Smooth muscle cell (in vitro differentiated cells): ENCODE results near the gene FAM78A. TPM values are rescaled to one million over a fixed set of nuclear protein-coding genes. Genes with fewer than 3 reads are reported as not detected.

Experiments
- DNase-seq: peaks from one replicate; lab custom pipeline; 2025; ENCODE audit not compliant: unreplicated experiment; lab: John Stamatoyannopoulos, UW
- H2AFZ ChIP-seq: fragments of 200-600 bp; sonication (generic); 2 replicates; pipeline ENCODE4 v1.6.0; 2016; ENCODE audit warnings: antibody characterized with exemption, low read depth, mild to moderate bottlenecking
- H3F3A ChIP-seq: fragments of 200-600 bp; sonication (generic); 2 replicates; pipeline ENCODE4 v1.6.0; 2017; ENCODE audit warnings: antibody characterized with exemption, low read depth
- H3K27ac ChIP-seq: fragments of 200-600 bp; sonication (generic); 2 replicates; pipeline ENCODE4 v1.5.1; 2016; ENCODE audit warnings: low read depth, mild to moderate bottlenecking
- H3K27me3 ChIP-seq: fragments of 200-600 bp; sonication (generic); 2 replicates; pipeline ENCODE4 v1.6.1; 2016; ENCODE audit warnings: low read depth, mild to moderate bottlenecking
- H3K36me3 ChIP-seq: fragments of 200-600 bp; sonication (generic); 2 replicates; pipeline ENCODE4 v1.5.1; 2016; ENCODE audit warnings: low read depth
- H3K4me1 ChIP-seq: fragments of 200-600 bp; sonication (generic); 2 replicates; pipeline ENCODE4 v1.5.1; 2016; ENCODE audit warnings: low read depth
- H3K4me2 ChIP-seq: fragments of 200-600 bp; sonication (generic); 2 replicates; pipeline ENCODE4 v1.6.0; 2016; ENCODE audit warnings: mild to moderate bottlenecking
- H3K4me3 ChIP-seq: fragments of 200-600 bp; sonication (generic); 2 replicates; pipeline ENCODE4 v1.5.1; 2016; ENCODE audit warnings: mild to moderate bottlenecking
- H3K79me2 ChIP-seq: fragments of 200-600 bp; sonication (generic); 2 replicates; pipeline ENCODE4 v1.6.0; 2016; ENCODE audit warnings: low read depth, mild to moderate bottlenecking
- H3K9ac ChIP-seq: fragments of 200-600 bp; sonication (generic); 2 replicates; pipeline ENCODE4 v1.6.0; 2016; ENCODE audit warnings: low read depth
- H3K9me3 ChIP-seq: fragments of 200-600 bp; sonication (generic); replicated peaks from 2 replicates; pipeline ENCODE4 v1.5.1; 2016; ENCODE audit warnings: low read depth
- H4K20me1 ChIP-seq: fragments of 200-600 bp; sonication (generic); 2 replicates; pipeline ENCODE4 v1.6.0; 2016; ENCODE audit warnings: low read depth
- WGBS: methylation state at CpG from one replicate; pipeline ENCODE4 v1.1.7; 2016; ENCODE audit warnings: low lambda C conversion rate; 5-methylcytosine and 5-hydroxymethylcytosine counted together
- polyA plus RNA-seq: library from polyadenylated mRNA; unstranded; fragments of >200 nt; fragmentation: Nextera tagmentation; extraction: Ambion mirVana; gene quantifications from 2 replicates; pipeline ENCODE4 v1.2.1, GENCODE V29; 2016
- total RNA-seq: library from RNA; depleted of rRNA; stranded (reverse); fragments of >200 nt; gene quantifications from 2 replicates; pipeline ENCODE4 v1.2.3, GENCODE V29; 2014
- TF ChIP-seq, protein P1 (sequence below): fragments of 200-600 bp; sonication (generic); IDR thresholded peaks from 2 replicates; pipeline ENCODE4 v1.5.1; 2017; ENCODE audit warnings: borderline replicate concordance, mild to moderate bottlenecking, antibody characterized with exemption; ENCODE audit not compliant: insufficient read depth, poor library complexity, severe bottlenecking

Gene FAM78A
- total and polyA plus RNA-seq, 2 experiments from 2014 or later = 3.6 to 4.2 TPM

- WGBS = 89% methylated on average over 23 of the region's 25 CpGs
- Histone ChIP-seq H3K4me2 (no peak overlapping the region), H2AFZ (no peak overlapping the region), H3K4me3 (no peak overlapping the region), H3K36me3 (no peaks in the 10 kb centered on the region), H3K9me3 (no peaks in the 10 kb centered on the region), H3K9ac (no peak overlapping the region), H3K79me2 (no peaks in the 10 kb centered on the region), H4K20me1 (no peaks in the 10 kb centered on the region), H3K27me3 (no peaks in the 10 kb centered on the region), H3F3A (peaks cover 3% of the 10 kb centered on the region), H3K27ac (no peak overlapping the region), H3K4me1 (no peaks in the 10 kb centered on the region)
- no peak for DNase-seq
- TF ChIP-seq, protein P1, sequence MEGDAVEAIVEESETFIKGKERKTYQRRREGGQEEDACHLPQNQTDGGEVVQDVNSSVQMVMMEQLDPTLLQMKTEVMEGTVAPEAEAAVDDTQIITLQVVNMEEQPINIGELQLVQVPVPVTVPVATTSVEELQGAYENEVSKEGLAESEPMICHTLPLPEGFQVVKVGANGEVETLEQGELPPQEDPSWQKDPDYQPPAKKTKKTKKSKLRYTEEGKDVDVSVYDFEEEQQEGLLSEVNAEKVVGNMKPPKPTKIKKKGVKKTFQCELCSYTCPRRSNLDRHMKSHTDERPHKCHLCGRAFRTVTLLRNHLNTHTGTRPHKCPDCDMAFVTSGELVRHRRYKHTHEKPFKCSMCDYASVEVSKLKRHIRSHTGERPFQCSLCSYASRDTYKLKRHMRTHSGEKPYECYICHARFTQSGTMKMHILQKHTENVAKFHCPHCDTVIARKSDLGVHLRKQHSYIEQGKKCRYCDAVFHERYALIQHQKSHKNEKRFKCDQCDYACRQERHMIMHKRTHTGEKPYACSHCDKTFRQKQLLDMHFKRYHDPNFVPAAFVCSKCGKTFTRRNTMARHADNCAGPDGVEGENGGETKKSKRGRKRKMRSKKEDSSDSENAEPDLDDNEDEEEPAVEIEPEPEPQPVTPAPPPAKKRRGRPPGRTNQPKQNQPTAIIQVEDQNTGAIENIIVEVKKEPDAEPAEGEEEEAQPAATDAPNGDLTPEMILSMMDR = no peak
These were observed 17.4 kb downstream of the FAM78A start for GRCh38 chr9:131258698-131259431.

DNA sequence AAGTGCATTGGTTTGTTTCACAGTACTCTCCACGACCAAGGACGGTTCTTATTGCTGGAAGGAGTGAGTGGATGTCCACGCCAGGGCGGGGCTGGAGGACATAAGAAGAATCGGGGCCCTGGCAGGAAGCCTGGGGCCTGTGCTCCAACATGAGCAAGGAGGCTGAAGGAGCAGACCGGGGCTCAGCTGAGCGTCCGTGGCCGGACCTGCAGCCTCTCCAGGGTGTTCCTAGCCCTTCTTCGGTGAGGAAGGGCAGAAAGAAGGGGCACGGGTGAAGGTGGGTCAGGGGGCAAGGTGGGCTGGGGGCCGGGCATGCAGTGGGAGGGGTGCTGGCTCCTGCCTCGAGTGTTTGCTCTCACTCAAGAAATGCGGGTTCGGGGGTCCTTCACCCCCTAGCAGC lies 18.1 kb downstream of the FAM78A start:
- Histone ChIP-seq H3K4me1 (no peaks in the 10 kb centered on the region), H3K27ac (no peak overlapping the region), H3K4me3 (no peak overlapping the region), H3K9me3 (no peaks in the 10 kb centered on the region), H3K79me2 (no peaks in the 10 kb centered on the region), H4K20me1 (no peaks in the 10 kb centered on the region), H3F3A (peaks cover 3% of the 10 kb centered on the region), H3K4me2 (no peak overlapping the region), H3K27me3 (no peaks in the 10 kb centered on the region), H2AFZ (no peak overlapping the region), H3K36me3 (no peaks in the 10 kb centered on the region), H3K9ac (no peak overlapping the region)
- DNase-seq = no peak
- TF ChIP-seq, protein P1 = no peak
- 92% methylated on average over 12 of the region's 15 CpGs for WGBS

- Histone ChIP-seq H3K27ac (no peak overlapping the region), H3F3A (peaks cover 3% of the 10 kb centered on the region), H4K20me1 (no peaks in the 10 kb centered on the region), H3K4me3 (no peak overlapping the region), H3K9ac (no peak overlapping the region), H3K4me1 (no peaks in the 10 kb centered on the region), H3K27me3 (no peaks in the 10 kb centered on the region), H2AFZ (no peak overlapping the region), H3K36me3 (no peaks in the 10 kb centered on the region), H3K9me3 (no peaks in the 10 kb centered on the region), H3K4me2 (no peak overlapping the region), H3K79me2 (no peaks in the 10 kb centered on the region)
- WGBS = 95% methylated on average over 15 of the region's 15 CpGs
- TF ChIP-seq, protein P1 = no peak
- no peak for DNase-seq
These were observed 18.9 kb downstream of the FAM78A start for GRCh38 chr9:131257266-131258025.
